ENCODE measurements around the gene ACSL1.
A peak's percentile ranks its signal among the peaks of the same experiment; 100 is the strongest.

ACSL1 gene

DNA sequence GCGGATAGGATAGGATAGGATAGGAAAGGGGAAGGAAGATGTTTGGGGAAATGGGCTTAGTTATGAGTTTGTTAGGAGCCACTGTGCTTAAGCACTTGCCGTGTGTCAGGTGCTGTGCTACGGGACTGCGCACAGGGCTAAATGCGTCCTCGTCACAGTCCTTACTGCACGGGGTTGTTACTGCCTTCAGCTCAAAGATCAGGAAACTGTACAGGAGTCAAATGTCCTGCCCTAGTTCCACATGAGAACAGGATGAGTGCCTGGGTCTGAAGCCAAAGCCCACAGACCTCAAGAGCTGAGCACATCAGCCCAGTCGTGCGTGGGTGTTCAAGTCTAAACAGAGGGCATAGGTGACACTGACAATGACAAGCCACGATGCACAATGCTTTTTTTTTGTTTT lies 15.0 kb downstream of the ACSL1 start:
- no peak for DNase-seq

DNA sequence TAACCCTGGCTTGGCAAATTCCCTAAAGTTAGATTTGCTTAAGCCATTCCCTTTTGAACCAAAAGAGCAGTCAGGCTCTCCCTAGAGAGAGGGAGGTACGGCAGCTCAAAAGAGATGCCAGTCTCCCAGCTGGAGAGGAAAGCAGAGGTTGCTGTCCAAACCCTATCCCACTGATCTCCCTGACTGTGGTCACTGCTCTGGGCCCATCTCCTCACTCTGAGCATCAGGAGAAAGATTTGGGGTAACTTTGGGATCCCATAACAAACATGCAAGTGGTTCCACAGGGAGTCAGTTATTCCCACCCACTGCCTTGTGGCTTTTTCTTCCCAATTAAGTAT lies 17.1 kb downstream of the ACSL1 start:
- no peak for DNase-seq

DNA sequence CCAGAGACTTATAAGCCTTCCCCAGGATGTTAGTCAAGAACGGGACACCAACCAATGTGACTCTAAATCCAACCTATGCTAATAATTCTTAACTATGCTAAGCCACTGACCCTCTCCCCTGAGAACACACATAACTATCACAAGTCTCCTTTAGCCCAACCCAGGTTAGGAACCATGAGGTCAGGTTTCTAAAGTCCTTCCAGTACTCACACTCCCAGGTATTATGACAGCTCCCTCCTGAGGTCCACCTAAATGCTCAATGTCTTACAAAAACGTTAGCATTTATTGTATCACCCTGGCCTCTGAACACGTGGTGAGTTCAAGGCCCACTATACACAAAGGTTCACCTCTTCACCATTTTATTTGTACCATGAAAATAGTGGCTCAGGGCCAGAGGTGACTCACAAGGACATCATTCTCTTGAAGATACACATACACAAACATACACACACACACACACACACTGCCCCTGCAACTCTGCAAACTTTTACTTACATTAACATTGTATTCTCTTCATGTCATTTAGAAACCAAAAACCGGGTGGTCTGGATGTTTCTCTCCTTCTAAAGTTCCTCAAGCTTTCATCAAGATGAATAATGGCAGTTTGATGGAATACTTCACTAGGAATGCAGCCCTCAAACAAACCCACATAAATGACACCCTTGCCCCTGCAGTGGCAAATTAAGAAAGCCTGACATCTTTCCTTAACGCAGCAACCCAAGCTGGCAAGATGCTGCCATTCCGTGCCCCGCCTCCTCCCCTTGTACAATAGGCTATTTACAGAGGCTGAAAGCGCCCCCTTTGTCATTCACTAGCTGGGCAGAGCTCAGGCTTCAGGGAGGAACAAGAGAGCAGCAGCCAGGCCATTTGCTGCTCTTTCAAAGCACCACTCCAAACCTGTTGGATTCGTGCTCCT lies 17.7 kb downstream of the ACSL1 start:
- DNase-seq = no peak

DNA sequence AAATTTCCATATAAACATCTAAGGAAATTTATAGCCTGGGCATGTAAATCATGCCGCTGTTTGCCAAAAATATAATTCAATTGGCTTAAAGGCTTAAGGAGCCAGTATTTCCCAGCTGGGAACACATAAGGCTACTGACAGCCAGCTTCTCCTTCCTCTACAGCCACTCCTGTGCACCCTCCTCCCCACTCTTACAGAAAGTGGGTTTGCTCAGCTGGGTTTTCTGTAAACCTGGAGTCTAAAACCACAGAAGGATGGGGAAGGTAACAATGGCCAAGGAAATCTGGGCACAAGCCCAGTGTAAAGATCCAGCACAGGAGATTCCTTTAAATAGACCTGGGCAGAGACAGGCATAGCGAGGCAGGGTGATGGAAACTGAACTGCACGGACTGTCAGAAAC lies 18.5 kb downstream of the ACSL1 start:
- no peak for DNase-seq

DNA sequence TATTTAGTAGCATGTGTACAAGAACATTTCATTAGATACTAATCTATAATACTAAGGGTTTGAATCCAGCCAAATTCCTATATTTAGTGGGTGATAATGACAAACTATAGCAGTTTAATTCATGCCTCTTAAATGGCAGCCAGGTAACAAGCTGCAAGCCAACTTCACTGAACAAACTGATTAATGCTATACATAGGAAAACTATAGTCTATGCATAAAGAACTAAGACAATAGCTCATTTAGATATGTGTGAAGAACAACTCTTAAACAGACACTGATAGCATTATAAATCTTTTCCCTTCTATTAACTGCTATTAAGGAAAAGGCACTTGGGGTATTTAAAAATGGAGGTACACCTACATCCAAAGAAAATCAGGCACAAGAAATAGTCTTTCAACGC lies 19.1 kb downstream of the ACSL1 start:
- no peak for DNase-seq

DNA sequence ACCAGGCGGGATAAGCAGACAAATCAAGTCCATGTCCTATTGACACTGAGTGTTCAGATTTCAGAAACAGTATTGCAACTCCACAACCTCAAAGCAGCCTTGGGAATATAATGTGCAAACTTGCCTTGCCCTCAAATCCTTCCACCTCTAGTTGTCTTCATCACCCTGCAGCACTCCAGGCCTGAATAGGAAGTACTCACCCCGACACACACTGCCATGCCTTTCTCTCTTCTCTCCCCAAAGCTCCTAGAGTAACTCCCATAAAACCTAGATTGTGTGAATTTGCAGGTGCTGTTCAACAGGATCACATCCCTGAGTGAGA lies 19.6 kb downstream of the ACSL1 start:
- no peak for DNase-seq

DNA sequence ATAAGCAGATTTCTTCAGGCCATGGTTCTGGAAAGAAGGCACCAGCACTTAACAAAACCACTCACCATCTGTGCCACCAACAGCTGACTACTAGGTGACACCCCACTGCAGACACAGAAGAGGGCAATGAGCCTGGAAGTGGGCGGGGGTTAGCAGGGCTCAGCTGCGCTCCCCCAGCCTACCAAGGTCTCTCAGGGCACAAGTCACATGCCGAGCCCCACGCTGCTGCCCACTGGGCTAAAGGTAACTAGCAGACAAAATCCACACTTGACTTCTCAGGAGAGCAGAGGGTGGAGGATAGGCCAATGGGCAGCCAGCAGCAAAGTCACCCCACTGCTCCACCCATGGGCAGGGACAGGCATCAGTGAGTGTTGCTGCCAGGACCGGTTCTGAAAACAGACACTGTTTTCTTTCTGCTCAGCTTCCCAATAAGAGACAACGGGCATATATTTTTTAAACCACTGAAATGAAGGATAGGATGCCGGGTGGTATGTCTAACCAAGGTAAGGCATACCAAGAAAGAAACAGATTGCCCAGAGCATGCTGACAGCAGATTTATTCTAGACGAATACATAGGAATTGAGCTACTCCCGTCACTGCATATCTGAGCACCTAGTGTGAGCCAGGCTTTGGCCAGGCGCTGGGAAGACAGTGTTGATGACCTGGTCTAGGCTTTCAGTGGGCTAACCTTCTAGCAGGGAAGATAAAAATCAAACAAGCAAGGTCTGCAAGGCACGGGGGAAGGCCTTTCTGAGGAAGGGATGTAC lies 20.1 kb downstream of the ACSL1 start:
- no peak for DNase-seq

DNA sequence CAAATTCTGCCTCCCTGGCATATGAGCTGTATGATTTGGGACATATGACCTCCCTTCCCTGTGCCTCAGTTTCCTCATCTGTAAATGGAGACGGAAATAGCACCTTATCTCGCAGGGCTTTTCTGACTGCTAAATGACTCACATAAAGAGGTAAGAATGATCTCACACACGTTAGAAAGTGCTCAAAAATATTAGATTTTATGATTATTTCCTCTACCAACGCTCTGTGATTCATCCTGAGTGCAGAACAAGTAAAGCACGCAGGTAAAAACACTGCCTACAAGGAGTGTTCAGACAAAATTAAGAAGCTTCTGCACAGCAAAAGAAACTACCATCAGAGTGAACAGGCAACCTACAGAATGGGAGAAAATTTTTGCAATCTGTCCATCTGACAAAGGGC lies 21.1 kb downstream of the ACSL1 start:
- DNase-seq = no peak

DNA sequence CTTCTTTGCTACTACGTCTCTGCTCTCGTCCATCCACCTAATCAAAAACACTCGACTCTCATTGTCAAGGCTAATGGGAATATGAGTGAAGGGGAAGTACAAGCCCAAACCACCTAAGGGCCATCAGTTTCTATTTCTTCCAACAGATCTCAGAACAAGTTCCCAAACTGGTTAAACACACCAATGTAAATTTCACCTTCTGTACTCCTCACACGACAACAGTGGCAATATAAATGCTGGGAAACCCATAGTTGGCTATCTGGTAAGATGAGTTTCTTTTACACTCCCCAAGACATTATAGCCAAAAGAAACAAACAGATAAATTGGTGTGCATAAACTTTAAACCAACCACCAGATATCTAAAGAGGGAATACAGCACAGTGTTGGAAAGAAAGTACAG lies 21.9 kb downstream of the ACSL1 start:
- no peak for DNase-seq

DNA sequence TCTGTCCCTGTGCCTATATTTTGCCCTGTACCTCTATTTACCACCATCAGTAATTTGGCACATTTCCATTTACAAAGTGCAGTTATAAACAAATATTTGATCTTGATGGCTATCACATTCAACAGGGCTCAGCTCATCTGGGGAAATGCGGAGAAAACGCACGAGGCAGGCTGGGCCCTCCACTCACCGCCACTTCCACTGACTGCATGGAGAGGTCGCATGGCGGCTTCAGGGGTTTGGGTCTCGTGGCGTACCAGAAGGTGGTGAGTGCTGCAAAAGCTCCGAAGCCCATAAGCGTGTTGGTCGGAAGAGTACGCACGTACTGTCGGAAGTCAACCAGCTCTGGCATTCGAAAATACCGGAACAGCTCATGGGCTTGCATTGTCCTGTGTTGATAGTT lies 22.6 kb downstream of the ACSL1 start:
- DNase-seq = no peak

DNA sequence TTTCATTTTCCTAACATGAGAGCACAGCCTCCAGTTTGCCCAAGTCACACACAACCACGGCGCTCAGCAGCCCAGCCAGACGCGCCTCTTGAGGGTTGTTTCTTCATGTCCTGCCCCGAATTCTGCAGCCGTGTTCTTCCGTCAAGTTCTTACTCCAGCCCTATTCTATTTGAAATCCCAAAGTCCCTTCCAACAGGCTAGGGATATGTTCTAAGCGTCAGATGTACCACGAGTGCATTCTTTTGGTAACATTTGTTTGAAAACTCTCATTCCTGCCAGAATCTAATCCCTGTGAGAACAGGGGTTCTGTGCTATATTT lies 23.1 kb downstream of the ACSL1 start:
- DNase-seq = no peak

DNA sequence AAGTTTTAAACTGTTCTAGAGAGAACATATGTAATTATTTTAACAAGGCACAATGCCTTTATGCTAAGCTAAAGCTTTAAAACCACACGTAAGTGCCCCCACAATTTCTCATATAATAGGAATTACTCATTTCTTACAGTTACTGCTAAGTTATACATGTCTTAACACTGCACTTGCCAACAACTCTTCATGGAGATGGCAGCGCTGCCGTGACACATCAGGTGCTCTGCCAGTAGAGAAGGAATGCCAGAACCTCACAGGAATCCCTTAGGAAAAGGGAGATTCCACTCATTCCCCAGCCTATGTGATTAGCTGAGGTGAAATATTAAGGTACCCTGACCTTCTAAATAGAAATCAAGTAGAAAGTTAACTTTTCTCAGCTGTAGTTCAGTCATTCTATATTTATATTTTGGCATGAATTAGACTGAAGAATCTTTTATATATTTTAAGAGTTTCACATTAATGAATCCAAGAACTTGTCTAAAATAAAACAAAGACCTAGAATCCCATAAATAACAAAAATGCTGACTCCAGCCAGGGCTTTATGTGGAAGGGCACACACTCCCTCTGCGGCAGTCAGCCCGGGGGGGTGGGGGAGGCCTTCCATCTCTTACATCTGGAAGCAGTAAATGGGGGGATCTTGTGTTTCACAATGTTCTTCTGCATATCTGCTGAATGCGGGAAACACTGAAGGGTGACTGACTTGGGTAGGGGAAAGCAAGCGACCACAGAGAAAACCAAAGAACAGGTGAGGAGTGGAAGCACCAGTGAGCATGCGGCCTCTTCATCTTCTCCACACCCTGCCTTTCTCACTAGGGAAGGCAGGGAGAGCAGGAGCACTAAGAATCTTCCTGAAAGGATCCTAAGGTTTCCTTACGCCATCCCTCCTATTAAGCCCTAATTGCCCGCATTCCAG lies 23.7 kb downstream of the ACSL1 start:
- DNase-seq = no peak

DNA sequence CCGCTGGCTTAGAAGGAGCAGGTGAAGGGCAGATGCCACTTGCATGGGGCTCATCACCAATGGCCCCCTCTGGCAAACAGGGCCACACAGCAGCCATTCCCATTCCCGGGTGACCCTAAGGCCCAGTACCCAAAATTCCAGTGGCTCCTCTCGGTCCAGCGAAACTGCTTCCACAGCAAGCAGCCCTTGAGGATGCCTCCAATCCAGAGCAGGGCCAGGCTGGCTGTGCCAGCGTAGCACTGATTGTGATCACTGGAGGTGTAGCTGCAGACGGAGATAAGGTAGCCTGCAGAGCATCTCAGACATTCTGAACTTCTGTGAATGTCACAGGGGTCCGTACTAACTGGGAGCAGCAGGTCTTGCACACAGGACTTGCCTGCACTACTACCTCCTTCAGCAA lies 27.3 kb downstream of the ACSL1 start:
- DNase-seq = no peak

DNA sequence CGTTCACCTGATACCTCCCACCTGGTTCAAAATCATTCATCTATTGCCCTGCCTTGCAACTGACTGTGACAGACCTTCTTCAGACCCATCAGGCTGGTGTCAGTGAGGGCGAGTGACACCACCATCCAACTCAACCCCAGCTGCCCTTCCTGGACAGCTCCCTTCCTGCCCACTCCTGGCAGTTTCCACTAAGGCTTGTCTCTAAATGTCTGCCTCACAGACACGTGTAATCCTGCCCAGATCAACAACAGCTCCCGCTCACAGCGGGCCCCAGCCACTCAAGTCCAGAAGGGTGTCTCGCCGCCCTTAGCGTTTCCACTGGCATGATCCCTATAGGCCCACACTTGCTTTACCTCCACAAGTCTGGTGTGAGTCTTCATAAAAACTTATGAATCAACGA lies 28.9 kb downstream of the ACSL1 start:
- no peak for DNase-seq

DNA sequence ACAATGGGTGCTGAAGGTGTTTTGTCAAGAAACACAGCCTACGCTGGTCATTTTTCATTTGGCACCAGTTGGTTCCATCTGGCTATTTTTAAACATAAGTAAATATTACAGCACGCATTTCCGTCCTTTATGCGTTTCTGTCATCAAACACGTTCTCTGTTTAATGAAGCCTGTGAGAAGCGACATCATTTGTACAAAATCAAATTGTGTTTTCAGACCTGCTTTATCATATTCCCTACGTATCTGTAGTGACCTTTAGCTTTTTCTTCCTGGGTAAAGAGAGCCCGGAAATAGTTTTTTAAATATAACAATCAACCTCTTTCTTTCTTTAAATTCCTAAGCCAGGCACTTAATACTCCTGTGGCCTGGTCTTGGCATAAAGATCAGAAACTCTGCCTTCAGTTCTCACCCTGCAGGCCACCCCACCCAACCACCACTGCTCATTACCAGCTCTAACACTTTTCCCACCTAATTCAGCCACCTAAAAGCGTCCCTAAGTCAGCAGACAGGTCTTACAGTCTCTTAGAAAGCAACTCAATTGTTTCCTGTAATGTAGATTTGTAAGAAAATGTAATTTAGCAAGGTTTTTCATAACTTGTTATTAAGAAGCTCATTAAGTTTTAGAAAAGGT lies 30.4 kb downstream of the ACSL1 start:
- DNase-seq = no peak

DNA sequence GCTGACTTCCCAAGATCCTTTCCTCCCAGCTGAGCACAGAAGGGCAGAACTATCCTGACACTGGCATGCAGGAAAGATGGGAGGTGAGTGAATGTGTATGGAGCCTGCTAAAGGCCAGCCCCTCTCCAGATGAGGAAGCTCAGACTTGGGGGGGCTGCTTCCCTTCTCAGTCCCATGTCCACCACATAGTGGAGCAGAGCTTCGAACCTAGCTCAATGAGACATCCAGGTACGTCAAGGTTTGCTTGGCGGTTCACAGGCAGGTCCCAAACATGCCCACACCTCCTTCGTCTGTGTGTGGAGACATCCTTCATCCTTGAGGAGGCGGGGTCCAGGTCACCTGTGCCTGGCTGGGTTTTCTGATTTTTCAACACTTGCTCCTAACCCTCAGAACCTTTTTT lies 31.3 kb downstream of the ACSL1 start:
- no peak for DNase-seq

DNA sequence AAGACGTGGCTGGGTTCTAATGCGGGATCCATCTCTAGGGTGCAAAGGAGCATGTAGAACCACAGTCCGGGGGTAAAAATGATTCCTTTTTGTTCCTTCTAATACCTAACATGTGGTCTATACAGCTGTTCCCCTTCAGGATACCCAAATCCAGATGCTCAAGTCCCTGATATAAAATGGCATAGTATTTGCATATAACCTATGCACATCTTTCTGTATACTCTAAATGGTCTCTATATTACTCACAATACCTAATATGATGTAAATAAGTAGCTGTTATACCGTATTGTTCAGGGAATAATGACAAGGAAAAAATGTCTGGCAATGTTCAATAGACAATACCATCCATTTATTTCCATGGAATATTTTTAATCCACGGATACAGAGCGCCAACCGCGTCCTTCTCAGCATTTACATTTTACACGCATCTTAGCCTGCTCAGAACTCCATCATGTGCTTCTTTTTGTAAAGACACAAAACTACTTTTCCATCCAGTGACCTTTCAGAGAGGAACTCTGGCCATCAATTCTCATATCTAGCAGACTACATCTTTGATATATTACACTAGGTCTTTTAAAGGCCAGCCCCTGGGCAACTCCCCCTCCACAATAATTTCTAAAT lies 31.9 kb downstream of the ACSL1 start:
- DNase-seq = no peak

DNA sequence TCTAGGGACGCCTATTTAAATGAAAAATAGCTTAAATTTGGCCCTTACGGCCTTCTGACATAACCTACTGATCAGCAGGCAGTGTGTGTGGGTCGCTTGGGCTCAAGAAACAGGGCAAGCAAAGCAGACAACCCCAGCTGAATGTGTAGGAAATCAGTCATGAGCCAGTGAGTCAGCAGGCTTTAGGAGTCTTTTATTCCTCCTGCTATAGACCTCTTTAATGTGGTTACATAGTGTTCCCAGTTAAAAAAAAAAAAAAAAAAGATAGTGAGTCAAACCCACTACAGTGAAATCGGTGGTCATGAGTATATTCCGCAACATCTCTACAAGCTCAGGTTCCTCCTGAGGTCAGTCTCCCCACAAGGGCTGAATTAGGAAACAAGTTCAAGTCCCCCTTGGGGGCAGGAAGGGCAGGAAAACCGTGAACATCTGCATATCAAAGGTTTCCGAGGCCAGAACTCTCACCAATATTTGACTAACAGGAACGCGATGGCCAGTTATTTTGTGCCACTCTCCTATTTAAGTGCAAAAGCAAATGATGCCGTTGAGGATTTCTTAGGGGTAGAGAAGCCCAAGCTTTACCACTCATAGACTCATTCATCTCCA lies 32.7 kb downstream of the ACSL1 start:
- DNase-seq = peak; percentile 67 to 68

DNA sequence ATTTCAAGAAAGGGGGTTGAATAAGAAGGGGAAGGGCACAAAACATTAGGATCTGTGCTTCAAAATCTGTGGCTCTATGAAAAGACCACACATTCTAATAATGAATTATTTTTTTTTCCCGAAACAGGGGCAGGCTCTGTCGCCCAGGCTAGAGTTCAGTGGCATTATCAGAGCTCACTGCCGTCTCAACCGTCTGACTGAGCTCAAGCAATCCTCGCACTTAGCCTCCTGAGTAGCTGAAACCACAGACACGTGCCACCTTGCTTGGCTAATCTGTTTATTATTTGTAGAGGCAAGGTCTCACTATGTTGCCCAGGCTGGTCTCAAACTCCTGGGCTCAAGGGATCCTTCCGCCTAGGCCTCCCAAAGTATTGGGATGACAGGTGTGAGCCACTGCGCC lies 33.4 kb downstream of the ACSL1 start:
- DNase-seq = no peak

DNA sequence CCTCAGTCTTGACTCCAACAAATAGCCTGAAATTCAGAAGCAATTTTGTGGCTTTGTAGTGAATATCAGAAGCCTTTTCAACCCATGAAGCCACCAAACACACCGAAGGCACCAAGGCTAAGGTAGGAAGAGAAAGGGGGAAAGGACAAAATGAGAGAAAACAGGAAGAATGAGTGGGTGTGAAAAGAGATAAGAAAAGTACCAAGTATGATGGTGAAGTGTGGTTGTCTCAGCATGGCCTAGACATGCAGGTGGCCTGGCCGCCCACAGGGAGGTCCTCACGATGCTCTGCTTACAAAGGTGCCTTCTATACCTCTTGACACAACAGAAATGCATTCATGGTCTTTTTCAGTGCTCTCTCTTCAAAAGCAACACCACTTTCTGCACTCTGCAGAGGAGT lies 34.9 kb downstream of the ACSL1 start:
- no peak for DNase-seq

DNA sequence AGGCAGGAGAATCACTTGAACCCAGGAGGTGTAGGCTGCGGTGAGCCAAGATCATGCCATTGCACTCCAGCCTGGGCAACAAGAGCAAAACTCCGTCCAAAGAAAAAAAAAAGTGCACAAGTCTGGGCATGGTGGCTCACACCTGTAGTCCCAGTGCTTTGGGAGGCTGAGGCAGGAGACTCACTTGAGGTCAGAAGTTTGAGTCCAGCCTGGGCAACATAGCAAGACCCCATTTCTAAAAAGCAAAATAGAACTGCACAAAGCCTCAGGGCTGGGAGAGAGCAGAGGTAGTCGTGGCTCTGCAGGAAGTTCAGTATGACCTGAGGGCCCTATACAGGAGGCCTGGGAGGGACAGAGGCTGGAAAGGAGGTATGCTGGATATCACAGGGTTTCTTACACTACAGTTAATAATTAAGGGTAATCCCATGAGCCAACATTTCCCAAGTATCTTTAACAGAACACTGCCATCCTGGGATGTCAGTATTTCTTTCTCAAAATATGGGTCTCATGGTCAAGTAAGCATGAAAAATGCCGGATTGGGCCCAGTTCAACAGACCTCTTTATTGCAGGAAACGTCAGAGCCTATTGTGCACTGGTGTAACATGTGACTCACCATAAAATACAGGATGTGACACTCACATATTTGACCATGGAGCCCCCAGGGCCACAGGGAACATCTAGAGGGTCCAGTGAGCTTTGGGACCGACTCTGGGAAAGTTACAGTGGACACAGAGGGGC lies 37.8 kb downstream of the ACSL1 start:
- DNase-seq = no peak

DNA sequence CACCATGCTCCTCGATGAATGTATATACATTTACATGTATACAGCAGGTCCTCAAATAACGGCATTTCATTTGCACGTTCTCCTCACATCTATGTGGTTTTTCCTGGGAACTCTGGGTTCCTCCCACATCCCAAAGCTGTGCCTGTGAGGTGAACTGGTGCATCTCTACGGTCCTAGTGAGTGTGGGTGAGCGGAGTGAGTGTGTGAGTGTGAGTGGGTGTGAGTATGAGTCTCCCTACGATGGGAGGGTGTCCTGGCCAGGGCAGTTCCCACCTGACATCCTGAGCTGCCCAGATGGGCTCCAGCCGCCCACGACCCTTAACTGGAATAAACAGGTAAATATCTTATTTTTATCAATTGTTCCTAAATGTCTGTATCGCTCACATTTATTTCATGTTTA lies 40.0 kb downstream of the ACSL1 start:
- no peak for DNase-seq
